Tibial nerve (tissue), 3 donors: Measurements from ENCODE around the gene SETDB1.

Experiments
- POLR2A ChIP-seq, 2 donors: fragments of 450-650 bp; IDR thresholded peaks; one replicate each; pipeline ENCODE4 v1.6.1; 2017; ENCODE audit warnings: antibody characterized with exemption in 2 of 2, mild to moderate bottlenecking in 2 of 2, moderate library complexity in 2 of 2
- TF ChIP-seq, protein P1 (sequence below), 5 experiments: fragments of 200-600 bp in 3 of 5; fragments of 450-650 bp in 2 of 5; sonication (generic) in 3 of 5; IDR thresholded peaks; one replicate each; pipeline ENCODE4 v1.5.1; 2016 to 2019; ENCODE audit warnings: antibody characterized with exemption in 5 of 5, mild to moderate bottlenecking in 3 of 5, moderate library complexity in 2 of 5

DNA sequence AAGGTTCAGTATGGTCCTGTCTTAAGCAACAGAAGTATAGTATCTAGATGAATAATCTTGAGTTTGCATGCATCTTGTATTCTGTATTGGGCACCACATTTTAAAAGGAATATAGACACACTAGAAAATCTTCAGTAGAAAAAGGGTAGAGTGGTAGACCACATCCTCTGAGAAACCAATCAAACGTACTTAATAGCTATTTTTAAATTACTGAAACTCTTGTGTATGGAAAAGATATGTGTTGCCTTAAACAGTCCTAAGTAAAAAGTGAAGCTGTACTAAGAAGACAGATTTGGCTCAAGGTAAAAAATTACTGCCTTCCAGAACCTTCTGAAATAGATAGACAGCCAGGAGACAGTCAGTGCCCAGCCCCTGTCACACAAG lies 36.1 kb upstream of the SETDB1 start:
- TF ChIP-seq, protein P1, sequence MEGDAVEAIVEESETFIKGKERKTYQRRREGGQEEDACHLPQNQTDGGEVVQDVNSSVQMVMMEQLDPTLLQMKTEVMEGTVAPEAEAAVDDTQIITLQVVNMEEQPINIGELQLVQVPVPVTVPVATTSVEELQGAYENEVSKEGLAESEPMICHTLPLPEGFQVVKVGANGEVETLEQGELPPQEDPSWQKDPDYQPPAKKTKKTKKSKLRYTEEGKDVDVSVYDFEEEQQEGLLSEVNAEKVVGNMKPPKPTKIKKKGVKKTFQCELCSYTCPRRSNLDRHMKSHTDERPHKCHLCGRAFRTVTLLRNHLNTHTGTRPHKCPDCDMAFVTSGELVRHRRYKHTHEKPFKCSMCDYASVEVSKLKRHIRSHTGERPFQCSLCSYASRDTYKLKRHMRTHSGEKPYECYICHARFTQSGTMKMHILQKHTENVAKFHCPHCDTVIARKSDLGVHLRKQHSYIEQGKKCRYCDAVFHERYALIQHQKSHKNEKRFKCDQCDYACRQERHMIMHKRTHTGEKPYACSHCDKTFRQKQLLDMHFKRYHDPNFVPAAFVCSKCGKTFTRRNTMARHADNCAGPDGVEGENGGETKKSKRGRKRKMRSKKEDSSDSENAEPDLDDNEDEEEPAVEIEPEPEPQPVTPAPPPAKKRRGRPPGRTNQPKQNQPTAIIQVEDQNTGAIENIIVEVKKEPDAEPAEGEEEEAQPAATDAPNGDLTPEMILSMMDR (IDR thresholded peaks at IDR 0.05), result no peak
- TF ChIP-seq POLR2A (IDR thresholded peaks at IDR 0.05), result no peak
